C4-2B (cell line): ENCODE data around the gene ZNF618.

Experiments used
- H3K27ac ChIP-seq: fragments of 450-650 bp; 2 replicates; pipeline ENCODE4 v1.5.1; 2017
- CTCF ChIP-seq: fragments of 450-650 bp; conservative IDR thresholded peaks from 2 replicates; pipeline ENCODE4 v1.5.1; 2017; ENCODE audit warnings: mild to moderate bottlenecking
- ZFX ChIP-seq: fragments of 450-650 bp; IDR thresholded peaks from 2 replicates; pipeline ENCODE4 v1.6.1; 2017

The ZNF618 gene

GRCh38 chr9:114051281-114051680, 175.2 kb downstream of the ZNF618 start:
- no peak overlapping the region for H3K27ac ChIP-seq
- no peak for TF ChIP-seq ZFX
- TF ChIP-seq CTCF, result no peak

GRCh38 chr9:114051706-114052105, 175.6 kb downstream of the ZNF618 start:
- TF ChIP-seq CTCF, result no peak
- no peak for TF ChIP-seq ZFX
- H3K27ac ChIP-seq, result no peak overlapping the region

- H3K27ac ChIP-seq, result no peak overlapping the region
- TF ChIP-seq ZFX, result no peak
- no peak for TF ChIP-seq CTCF
Measured at GRCh38 chr9:114053246-114054005, 177.3 kb downstream of the ZNF618 start.

GRCh38 chr9:114054191-114054690, 178.1 kb downstream of the ZNF618 start:
- no peak for TF ChIP-seq ZFX
- TF ChIP-seq CTCF, result no peak
- H3K27ac ChIP-seq, result no peak overlapping the region

GRCh38 chr9:114055061-114055460, 179.0 kb downstream of the ZNF618 start:
- TF ChIP-seq ZFX (no peak), CTCF (no peak)
- no peak overlapping the region for H3K27ac ChIP-seq

- TF ChIP-seq CTCF (no peak), ZFX (no peak)
- no peak overlapping the region for H3K27ac ChIP-seq
Measured at GRCh38 chr9:114055894-114056293, 179.8 kb downstream of the ZNF618 start.

- no peak overlapping the region for H3K27ac ChIP-seq
- TF ChIP-seq CTCF, result no peak
- TF ChIP-seq ZFX, result no peak
Measured at GRCh38 chr9:114056527-114056926, 180.4 kb downstream of the ZNF618 start.
